Muscle layer of duodenum (tissue), 2 donors: Measurements from ENCODE around the gene FXYD6.

Experiments used
- H3K27ac ChIP-seq: one replicate; pipeline ENCODE4 v1.7.0; 2013; ENCODE audit warnings: mild to moderate bottlenecking, low read length
- H3K27me3 ChIP-seq: one replicate; pipeline ENCODE4 v1.7.0; 2013; ENCODE audit warnings: low read depth, mild to moderate bottlenecking, control low read depth, low read length
- H3K36me3 ChIP-seq, 2 donors: one replicate each; pipeline ENCODE4 v1.7.0; 2013; ENCODE audit warnings: low read length in 2 of 2, control low read depth in 1 of 2, mild to moderate bottlenecking in 1 of 2; ENCODE audit not compliant: insufficient read depth in 2 of 2, control insufficient read depth in 1 of 2
- H3K4me1 ChIP-seq, 2 donors: one replicate each; pipeline ENCODE4 v1.7.0; 2013; ENCODE audit warnings: low read length in 2 of 2, mild to moderate bottlenecking in 2 of 2, control low read depth in 1 of 2, moderate library complexity in 1 of 2; ENCODE audit not compliant: insufficient read depth in 2 of 2, control insufficient read depth in 1 of 2
- H3K4me3 ChIP-seq, 2 donors: one replicate each; pipeline ENCODE4 v1.7.0; 2013; ENCODE audit warnings: low read length in 2 of 2, low read depth in 1 of 2, mild to moderate bottlenecking in 1 of 2
- H3K9me3 ChIP-seq, 2 donors: one replicate each; pipeline ENCODE4 v1.7.0; 2013; ENCODE audit warnings: low read length in 2 of 2, control low read depth in 1 of 2, mild to moderate bottlenecking in 1 of 2; ENCODE audit not compliant: control insufficient read depth in 1 of 2
- donor health status: healthy.

Gene FXYD6

GRCh38 chr11:117830674-117831351 is 45.6 kb downstream of the FXYD6 start:
- H3K4me3 ChIP-seq: no peak overlapping the region
- H3K36me3 ChIP-seq: no peaks in the 10 kb centered on the region
- H3K27ac ChIP-seq: no peak overlapping the region
- no peaks in the 10 kb centered on the region for H3K9me3 ChIP-seq
- peaks cover 12 to 22% of the 10 kb centered on the region in 2 donors for H3K4me1 ChIP-seq
- H3K27me3 ChIP-seq: no peaks in the 10 kb centered on the region

GRCh38 chr11:117830072-117830471 is 46.4 kb downstream of the FXYD6 start:
- H3K4me3 ChIP-seq: no peak overlapping the region
- H3K27me3 ChIP-seq: no peaks in the 10 kb centered on the region
- H3K4me1 ChIP-seq: peaks cover 12 to 30% of the 10 kb centered on the region in 2 donors
- H3K36me3 ChIP-seq: no peaks in the 10 kb centered on the region
- H3K27ac ChIP-seq: no peak overlapping the region
- H3K9me3 ChIP-seq: no peaks in the 10 kb centered on the region

- Histone ChIP-seq H3K27ac (no peak overlapping the region), H3K9me3 (no peaks in the 10 kb centered on the region), H3K36me3 (no peaks in the 10 kb centered on the region), H3K27me3 (no peaks in the 10 kb centered on the region), H3K4me1 (peaks cover 12 to 35% of the 10 kb centered on the region in 2 donors), H3K4me3 (no peak overlapping the region)
Measured at GRCh38 chr11:117829369-117829725, 47.1 kb downstream of the FXYD6 start.

- H3K4me3 ChIP-seq: no peak overlapping the region
- H3K9me3 ChIP-seq: no peaks in the 10 kb centered on the region
- H3K36me3 ChIP-seq: no peaks in the 10 kb centered on the region
- H3K27ac ChIP-seq: no peak overlapping the region
- peaks cover 15 to 35% of the 10 kb centered on the region in 2 donors for H3K4me1 ChIP-seq
- H3K27me3 ChIP-seq: no peaks in the 10 kb centered on the region
Measured at GRCh38 chr11:117828611-117829368, 47.7 kb downstream of the FXYD6 start.

GRCh38 chr11:117827521-117828511 is 48.6 kb downstream of the FXYD6 start:
- Histone ChIP-seq H3K36me3 (no peaks in the 10 kb centered on the region), H3K4me3 (no peak overlapping the region), H3K9me3 (no peaks in the 10 kb centered on the region), H3K4me1 (peaks cover 17 to 36% of the 10 kb centered on the region in 2 donors), H3K27ac (no peak overlapping the region), H3K27me3 (no peaks in the 10 kb centered on the region)

GRCh38 chr11:117826832-117827231 is 49.6 kb downstream of the FXYD6 start:
- Histone ChIP-seq H3K4me1 (peaks cover 17 to 42% of the 10 kb centered on the region in 2 donors), H3K36me3 (no peaks in the 10 kb centered on the region), H3K27me3 (no peaks in the 10 kb centered on the region), H3K27ac (no peak overlapping the region), H3K4me3 (no peak overlapping the region), H3K9me3 (no peaks in the 10 kb centered on the region)

GRCh38 chr11:117826190-117826570 is 50.3 kb downstream of the FXYD6 start:
- peaks cover 17 to 37% of the 10 kb centered on the region in 2 donors for H3K4me1 ChIP-seq
- no peaks in the 10 kb centered on the region for H3K36me3 ChIP-seq
- no peaks in the 10 kb centered on the region for H3K9me3 ChIP-seq
- H3K27ac ChIP-seq: no peak overlapping the region
- no peak overlapping the region for H3K4me3 ChIP-seq
- H3K27me3 ChIP-seq: no peaks in the 10 kb centered on the region

- H3K4me1 ChIP-seq: peaks cover 16 to 31% of the 10 kb centered on the region in 2 donors
- no peaks in the 10 kb centered on the region for H3K27me3 ChIP-seq
- no peaks in the 10 kb centered on the region for H3K9me3 ChIP-seq
- no peaks in the 10 kb centered on the region for H3K36me3 ChIP-seq
- H3K27ac ChIP-seq: no peak overlapping the region
- no peak overlapping the region for H3K4me3 ChIP-seq
Measured at GRCh38 chr11:117825538-117826189, 50.8 kb downstream of the FXYD6 start.

- Histone ChIP-seq H3K4me3 (no peak within 1 kb of the TSS), H3K9me3 (no peaks in the 10 kb centered on the region), H3K27me3 (no peaks in the 10 kb centered on the region), H3K27ac (peak within 1 kb of the TSS; percentile 60), H3K4me1 (peaks cover 11 to 30% of the 10 kb centered on the region in 2 donors), H3K36me3 (no peaks in the 10 kb centered on the region)
Measured at GRCh38 chr11:117824571-117825537, 51.6 kb downstream of the FXYD6 start, which contains the start of gene FXYD2. Gene FXYD2, minus strand, starts transcription at chr11:117824744. Its CDS starts 66 bp downstream, at chr11:117824678.

- H3K36me3 ChIP-seq: no peaks in the 10 kb centered on the region
- H3K27ac ChIP-seq: peak overlapping the region; percentile 60
- no peaks in the 10 kb centered on the region for H3K9me3 ChIP-seq
- H3K27me3 ChIP-seq: no peaks in the 10 kb centered on the region
- peaks cover 9 to 30% of the 10 kb centered on the region in 2 donors for H3K4me1 ChIP-seq
- H3K4me3 ChIP-seq: no peak overlapping the region
Measured at GRCh38 chr11:117823946-117824420, 52.5 kb downstream of the FXYD6 start.
